Activated B cell treated with CpG ODN at 0.5 μM for 24 hours (primary cell): Measurements from ENCODE around the gene HSPB1. TPM values are rescaled to one million over a fixed set of nuclear protein-coding genes. Genes with fewer than 3 reads are reported as not detected.
A peak's percentile ranks its signal among the peaks of the same experiment; 100 is the strongest.
"Not testable (repeated sequence)": the region's sequence is repeated elsewhere in the genome, so short reads cannot be mapped to it uniquely, and the experiment has no call there.

Experiments used
- ATAC-seq: fragments of 200-7000 bp; cut with Tn5 transposase; one replicate; pipeline ENCODE4 v1.10.0; 2021; ENCODE audit warnings: low read depth, mild to moderate bottlenecking, moderate library complexity
- CTCF ChIA-PET: fragments of 350-600 bp; sonication (Branson Sonifier 250); formaldehyde crosslinking; loops from one replicate; lab custom pipeline; 2021; ENCODE audit warnings: antibody characterized with exemption; lab: Charles Lee
- POLR2A ChIA-PET: fragments of 350-600 bp; sonication (Branson Sonifier 250); formaldehyde crosslinking; loops from one replicate; lab custom pipeline; 2021; ENCODE audit warnings: antibody characterized with exemption; lab: Charles Lee
- DNase-seq: peaks from one replicate; pipeline ENCODE4 v3.0.0; 2022
- H3K27ac Mint-ChIP-seq: one replicate; pipeline ENCODE4 v1.8.0; 2020; ENCODE audit warnings: mixed read lengths
- H3K27me3 Mint-ChIP-seq: one replicate; pipeline ENCODE4 v1.8.0; 2021; ENCODE audit warnings: mixed read lengths
- H3K36me3 Mint-ChIP-seq: one replicate; pipeline ENCODE4 v1.8.0; 2021; ENCODE audit warnings: low read depth, mixed read lengths
- H3K4me1 Mint-ChIP-seq: one replicate; pipeline ENCODE4 v1.8.0; 2021; ENCODE audit warnings: mixed read lengths
- H3K4me3 Mint-ChIP-seq: one replicate; pipeline ENCODE4 v1.8.0; 2020; ENCODE audit warnings: mild to moderate bottlenecking, mixed read lengths
- H3K9me3 Mint-ChIP-seq: one replicate; pipeline ENCODE4 v1.8.0; 2020; ENCODE audit warnings: mixed read lengths
- intact Hi-C: fragments of 100-400 bp; cut with micrococcal nuclease; formaldehyde crosslinking; loops from one replicate; pipeline ENCODE4 v1.15.1; 2024
- total RNA-seq: library from RNA; stranded (reverse); gene quantifications from 2 replicates; pipeline ENCODE4 v1.2.3, GENCODE V29; 2022
- TF ChIP-seq, protein P1 (sequence below): fragments of 200-600 bp; IDR thresholded peaks from one replicate; pipeline ENCODE4 v1.8.0; 2022; ENCODE audit warnings: antibody characterized with exemption, mild to moderate bottlenecking

The HSPB1 gene
- total RNA-seq, 1 donor from 2014 or later: 65.6 TPM

DNA sequence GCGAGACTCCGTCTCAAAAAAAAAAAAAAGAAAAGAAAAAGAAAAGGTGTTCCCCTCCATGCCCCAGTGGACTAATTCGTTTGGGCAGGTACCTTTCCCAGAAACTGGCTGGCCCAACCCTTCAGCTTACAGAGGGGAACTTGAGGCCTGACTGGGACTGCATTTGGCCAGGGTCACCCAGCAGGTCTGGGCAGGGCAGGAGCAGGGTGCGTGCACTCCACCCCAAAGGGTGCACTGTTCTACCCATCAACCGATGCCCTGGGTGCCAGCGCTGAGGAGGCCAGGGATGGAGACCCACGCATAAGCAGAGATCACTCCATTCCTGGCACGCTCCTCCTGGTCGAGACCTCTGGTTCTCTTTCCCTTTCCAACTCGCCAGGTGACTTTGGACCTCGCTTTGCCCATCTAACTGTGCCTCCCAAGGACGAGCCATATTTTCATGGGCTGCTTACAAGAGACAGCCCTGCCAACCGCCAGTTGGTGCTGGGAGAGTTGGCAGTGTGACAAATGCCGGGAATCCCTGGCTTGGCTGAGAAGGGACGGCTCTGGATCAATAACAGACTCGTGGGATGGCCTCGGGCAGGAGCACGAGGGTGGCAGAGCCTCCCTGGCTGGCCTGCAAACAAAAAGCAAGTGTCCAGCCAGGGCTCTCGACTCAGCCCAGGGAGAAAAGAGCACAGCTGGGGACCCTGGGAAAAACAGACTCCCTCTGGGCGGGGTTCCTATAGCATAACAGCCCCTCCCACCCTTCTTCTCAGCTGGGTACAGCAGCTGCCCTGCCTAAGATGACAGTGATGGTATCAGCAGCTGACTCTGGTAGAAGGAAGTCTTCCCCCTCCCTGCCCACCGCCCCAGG is 7.9 kb downstream of the HSPB1 start:
- Mint-ChIP-seq H3K36me3 (no peaks in the 10 kb centered on the region), H3K4me1 (peaks cover 6% of the 10 kb centered on the region), H3K27me3 (no peaks in the 10 kb centered on the region), H3K27ac (no peak overlapping the region), H3K9me3 (no peaks in the 10 kb centered on the region), H3K4me3 (no peak overlapping the region)
- ChIA-PET CTCF (no interaction called here), POLR2A (interaction anchor here (0.7 kb wide), 2 partner anchors 29 to 290 kb away, joined by 4 read pairs; no protein-coding TSS in a partner anchor)
- TF ChIP-seq, protein P1, sequence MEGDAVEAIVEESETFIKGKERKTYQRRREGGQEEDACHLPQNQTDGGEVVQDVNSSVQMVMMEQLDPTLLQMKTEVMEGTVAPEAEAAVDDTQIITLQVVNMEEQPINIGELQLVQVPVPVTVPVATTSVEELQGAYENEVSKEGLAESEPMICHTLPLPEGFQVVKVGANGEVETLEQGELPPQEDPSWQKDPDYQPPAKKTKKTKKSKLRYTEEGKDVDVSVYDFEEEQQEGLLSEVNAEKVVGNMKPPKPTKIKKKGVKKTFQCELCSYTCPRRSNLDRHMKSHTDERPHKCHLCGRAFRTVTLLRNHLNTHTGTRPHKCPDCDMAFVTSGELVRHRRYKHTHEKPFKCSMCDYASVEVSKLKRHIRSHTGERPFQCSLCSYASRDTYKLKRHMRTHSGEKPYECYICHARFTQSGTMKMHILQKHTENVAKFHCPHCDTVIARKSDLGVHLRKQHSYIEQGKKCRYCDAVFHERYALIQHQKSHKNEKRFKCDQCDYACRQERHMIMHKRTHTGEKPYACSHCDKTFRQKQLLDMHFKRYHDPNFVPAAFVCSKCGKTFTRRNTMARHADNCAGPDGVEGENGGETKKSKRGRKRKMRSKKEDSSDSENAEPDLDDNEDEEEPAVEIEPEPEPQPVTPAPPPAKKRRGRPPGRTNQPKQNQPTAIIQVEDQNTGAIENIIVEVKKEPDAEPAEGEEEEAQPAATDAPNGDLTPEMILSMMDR: no peak
- intact Hi-C loops: no loop called here
- DNase-seq: no peak
- ATAC-seq: no peak

GRCh38 chr7:76311838-76312237 is 9.4 kb downstream of the HSPB1 start:
- H3K27me3 Mint-ChIP-seq, H3K36me3 Mint-ChIP-seq, H3K9me3 Mint-ChIP-seq, ATAC-seq, CTCF ChIA-PET, DNase-seq, H3K27ac Mint-ChIP-seq, H3K4me3 Mint-ChIP-seq, intact Hi-C loops, H3K4me1 Mint-ChIP-seq: not testable (repeated sequence)
- POLR2A ChIA-PET: interaction anchor here (0.8 kb wide), 1 partner anchor 16 kb away, joined by 11 read pairs; no protein-coding TSS in a partner anchor

DNA sequence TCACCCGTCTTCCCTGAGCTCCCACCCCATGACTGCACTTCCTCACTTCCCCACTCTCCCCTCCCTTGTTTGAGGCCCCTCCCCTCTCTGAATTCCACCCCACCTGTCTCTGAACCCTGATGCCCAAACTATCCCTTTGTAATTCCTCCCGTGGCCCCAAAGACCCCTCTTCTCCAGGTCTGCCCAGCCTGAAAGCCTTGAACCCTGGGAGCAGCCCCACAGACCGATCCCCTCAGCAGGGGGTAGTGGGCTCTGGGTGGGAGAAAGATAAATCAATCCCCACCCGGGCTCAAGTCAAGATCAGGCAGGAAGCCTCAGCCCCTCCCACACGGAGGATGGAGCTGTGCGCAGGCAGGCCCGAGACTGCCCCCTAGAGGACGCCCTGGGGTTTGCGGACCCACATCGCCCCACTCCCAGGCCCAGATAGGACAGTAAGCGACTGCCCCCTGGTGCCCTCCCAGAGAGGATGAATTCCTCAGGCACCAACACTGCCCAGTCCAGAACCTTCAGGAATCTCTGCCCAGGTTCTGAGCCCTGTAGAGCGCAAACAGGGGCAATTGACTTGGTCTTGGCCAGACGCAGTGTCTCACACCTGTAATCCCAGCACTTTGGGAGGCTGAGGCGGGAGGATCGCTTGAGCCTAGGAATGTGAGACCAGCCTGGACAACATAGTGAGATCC is 11.7 kb downstream of the HSPB1 start:
- Mint-ChIP-seq H3K9me3 (no peaks in the 10 kb centered on the region), H3K36me3 (peaks cover 2% of the 10 kb centered on the region), H3K27ac (no peak overlapping the region), H3K4me3 (no peak overlapping the region), H3K27me3 (no peaks in the 10 kb centered on the region), H3K4me1 (peaks cover 20% of the 10 kb centered on the region)
- intact Hi-C loops: loop anchor here (1.0 to 2.0 kb wide), 5 partner anchors 11 to 265 kb away; partner anchors contain the start of gene MDH2
- ATAC-seq (peak; percentile 59), DNase-seq (peak; percentile 88)
- CTCF ChIA-PET: interaction anchor here (0.7 to 2.6 kb wide), 17 partner anchors 9 to 982 kb away, joined by 3 to 41 read pairs (median 4); partner anchors contain the start of genes HSPB1, MDH2, STYXL1 and YWHAG
- POLR2A ChIA-PET: interaction anchor here (0.6 to 1.2 kb wide), 3 partner anchors 14 to 45 kb away, joined by 3 to 5 read pairs (median 3); partner anchors contain the start of gene YWHAG
- TF ChIP-seq, protein P1: peak; percentile 70

- peaks cover 21% of the 10 kb centered on the region for H3K4me1 Mint-ChIP-seq
- not testable (repeated sequence) for H3K9me3 Mint-ChIP-seq, ATAC-seq, H3K27me3 Mint-ChIP-seq, H3K4me3 Mint-ChIP-seq, DNase-seq, H3K27ac Mint-ChIP-seq, H3K36me3 Mint-ChIP-seq
- POLR2A ChIA-PET: interaction anchor here (1.0 to 1.2 kb wide), 2 partner anchors 22 to 44 kb away, joined by 3 to 5 read pairs; partner anchors contain the start of gene YWHAG
- CTCF ChIA-PET: interaction anchor here (0.7 to 2.6 kb wide), 11 partner anchors 8 to 981 kb away, joined by 3 to 41 read pairs (median 8); partner anchors contain the start of genes HSPB1 and YWHAG
- intact Hi-C loops: loop anchor here (1.0 to 2.0 kb wide), 5 partner anchors 11 to 266 kb away; partner anchors contain the start of gene MDH2
Observed at GRCh38 chr7:76314740-76315139, 12.3 kb downstream of the HSPB1 start.

DNA sequence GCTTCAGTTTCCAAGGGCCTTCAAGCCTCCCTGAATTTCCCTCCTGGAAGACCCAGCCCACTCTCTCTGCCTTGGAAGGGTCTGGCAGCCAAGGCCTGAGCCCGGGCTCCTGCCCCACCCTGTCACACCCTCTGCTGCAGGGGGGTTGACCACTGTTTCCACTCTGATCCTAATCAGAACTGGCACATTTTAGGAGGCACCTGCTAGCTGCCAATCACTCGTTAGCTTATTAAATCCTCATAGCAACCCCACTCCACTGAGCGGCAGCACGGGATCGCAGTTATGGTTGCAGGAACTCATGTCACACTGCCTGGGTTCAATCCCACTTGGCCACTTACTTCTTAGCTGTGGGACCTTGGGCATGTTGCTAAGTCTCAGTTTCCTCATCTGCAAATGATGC is 12.9 kb downstream of the HSPB1 start:
- H3K36me3 Mint-ChIP-seq: peaks cover 2% of the 10 kb centered on the region
- intact Hi-C loops: loop anchor here (2.0 kb wide), 1 partner anchor 267 kb away; the partner anchor contains the start of gene MDH2
- no peaks in the 10 kb centered on the region for H3K9me3 Mint-ChIP-seq
- peaks cover 24% of the 10 kb centered on the region for H3K4me1 Mint-ChIP-seq
- CTCF ChIA-PET: interaction anchor here (0.8 to 2.1 kb wide), 5 partner anchors 10 to 246 kb away, joined by 3 to 31 read pairs (median 8); no protein-coding TSS in a partner anchor
- POLR2A ChIA-PET: interaction anchor here (0.6 to 1.0 kb wide), 2 partner anchors 32 to 44 kb away, joined by 3 read pairs; partner anchors contain the start of gene YWHAG
- TF ChIP-seq, protein P1: no peak
- DNase-seq (no peak), ATAC-seq (no peak)
- no peak overlapping the region for H3K27ac Mint-ChIP-seq
- no peaks in the 10 kb centered on the region for H3K27me3 Mint-ChIP-seq
- no peak overlapping the region for H3K4me3 Mint-ChIP-seq
